BLaER1 (cell line): ENCODE measurements around the gene SH2D1B.

ENCODE experiments used
- H3K27ac ChIP-seq: shearing (Covaris generic); formaldehyde crosslinking; 2 replicates; pipeline ENCODE4 v1.8.1; 2022
- H3K27me3 ChIP-seq: shearing (Covaris generic); formaldehyde crosslinking; 2 replicates; pipeline ENCODE4 v1.8.1; 2022
- H3K36me3 ChIP-seq: shearing (Covaris generic); formaldehyde crosslinking; 2 replicates; pipeline ENCODE4 v1.8.1; 2022
- H3K4me1 ChIP-seq: shearing (Covaris generic); formaldehyde crosslinking; 2 replicates; pipeline ENCODE4 v1.8.1; 2022
- H3K4me2 ChIP-seq: shearing (Covaris generic); formaldehyde crosslinking; 2 replicates; pipeline ENCODE4 v1.8.1; 2022
- H3K4me3 ChIP-seq: shearing (Covaris generic); formaldehyde crosslinking; 2 replicates; pipeline ENCODE4 v1.8.1; 2022
- H3K9ac ChIP-seq: shearing (Covaris generic); formaldehyde crosslinking; 2 replicates; pipeline ENCODE4 v1.8.1; 2022
- H3K9me3 ChIP-seq: shearing (Covaris generic); formaldehyde crosslinking; 2 replicates; pipeline ENCODE4 v1.8.1; 2022
- H4K20me1 ChIP-seq: shearing (Covaris generic); formaldehyde crosslinking; 2 replicates; pipeline ENCODE4 v1.8.1; 2022
- Cebpa-rat ChIP-seq: shearing (Covaris generic); IDR thresholded peaks from 2 replicates; pipeline ENCODE4 v1.8.1; 2022

Gene SH2D1B

DNA sequence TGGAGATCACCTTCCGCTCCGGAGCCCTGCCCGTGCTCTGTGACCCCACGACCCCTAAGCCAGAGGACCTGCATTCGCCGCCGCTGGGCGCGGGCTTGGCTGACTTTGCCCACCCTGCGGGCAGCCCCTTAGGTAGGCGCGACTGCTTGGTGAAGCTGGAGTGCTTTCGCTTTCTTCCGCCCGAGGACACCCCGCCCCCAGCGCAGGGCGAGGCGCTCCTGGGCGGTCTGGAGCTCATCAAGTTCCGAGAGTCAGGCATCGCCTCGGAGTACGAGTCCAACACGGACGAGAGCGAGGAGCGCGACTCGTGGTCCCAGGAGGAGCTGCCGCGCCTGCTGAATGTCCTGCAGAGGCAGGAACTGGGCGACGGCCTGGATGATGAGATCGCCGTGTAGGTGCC lies 44.9 kb downstream of the SH2D1B start:
- Histone ChIP-seq H3K9ac (no peak overlapping the region), H3K36me3 (no peaks in the 10 kb centered on the region), H4K20me1 (no peaks in the 10 kb centered on the region), H3K27me3 (no peaks in the 10 kb centered on the region), H3K27ac (no peak overlapping the region), H3K4me1 (peaks cover 3% of the 10 kb centered on the region), H3K9me3 (no peaks in the 10 kb centered on the region), H3K4me2 (no peak overlapping the region), H3K4me3 (no peak overlapping the region)
- TF ChIP-seq Cebpa-rat = no peak

DNA sequence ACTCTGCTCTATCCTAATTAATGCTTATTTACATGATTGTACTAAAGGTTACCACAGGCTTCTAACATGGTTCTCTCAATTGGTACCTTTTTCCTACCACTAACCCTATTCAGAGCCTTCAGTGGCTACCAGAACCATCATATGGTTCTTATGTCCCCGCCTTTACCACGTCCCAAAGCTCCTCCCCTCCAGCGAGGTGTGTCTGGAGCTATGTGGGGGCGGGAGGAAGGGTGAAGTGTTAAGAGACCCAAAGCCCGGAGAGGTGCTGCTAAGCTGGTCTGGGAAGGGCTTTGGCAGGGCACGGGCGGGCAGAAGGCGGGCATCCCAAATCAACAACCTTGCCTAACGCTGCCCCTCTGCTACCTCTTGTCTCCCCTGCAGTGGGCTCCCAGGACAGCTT lies 45.3 kb downstream of the SH2D1B start:
- Histone ChIP-seq H4K20me1 (no peaks in the 10 kb centered on the region), H3K27ac (no peak overlapping the region), H3K9me3 (no peaks in the 10 kb centered on the region), H3K9ac (no peak overlapping the region), H3K36me3 (no peaks in the 10 kb centered on the region), H3K27me3 (no peaks in the 10 kb centered on the region), H3K4me3 (no peak overlapping the region), H3K4me1 (no peaks in the 10 kb centered on the region), H3K4me2 (no peak overlapping the region)
- no peak for TF ChIP-seq Cebpa-rat

DNA sequence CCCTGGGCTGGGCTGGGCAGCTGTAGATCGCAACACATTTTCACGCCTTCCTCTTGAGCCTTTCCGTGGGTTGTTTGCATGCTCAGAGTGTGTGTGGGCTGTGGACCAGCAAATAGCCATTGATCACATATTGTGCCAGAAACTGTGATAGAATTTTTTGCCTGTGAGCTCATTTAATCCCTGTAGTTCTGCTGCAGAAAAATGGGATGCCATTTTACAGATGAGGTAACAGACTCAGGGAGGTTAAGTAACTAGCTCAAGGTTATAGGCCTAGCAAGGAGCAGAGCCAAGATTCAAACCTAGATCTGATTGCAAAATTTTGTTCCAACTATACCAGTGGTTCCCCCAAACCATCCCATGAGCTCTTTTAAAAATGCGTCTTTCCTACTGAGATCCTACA lies 45.8 kb downstream of the SH2D1B start:
- no peak for TF ChIP-seq Cebpa-rat
- Histone ChIP-seq H3K4me3 (no peak overlapping the region), H4K20me1 (no peaks in the 10 kb centered on the region), H3K9ac (no peak overlapping the region), H3K4me2 (no peak overlapping the region), H3K4me1 (no peaks in the 10 kb centered on the region), H3K27me3 (no peaks in the 10 kb centered on the region), H3K27ac (no peak overlapping the region), H3K36me3 (no peaks in the 10 kb centered on the region), H3K9me3 (no peaks in the 10 kb centered on the region)

DNA sequence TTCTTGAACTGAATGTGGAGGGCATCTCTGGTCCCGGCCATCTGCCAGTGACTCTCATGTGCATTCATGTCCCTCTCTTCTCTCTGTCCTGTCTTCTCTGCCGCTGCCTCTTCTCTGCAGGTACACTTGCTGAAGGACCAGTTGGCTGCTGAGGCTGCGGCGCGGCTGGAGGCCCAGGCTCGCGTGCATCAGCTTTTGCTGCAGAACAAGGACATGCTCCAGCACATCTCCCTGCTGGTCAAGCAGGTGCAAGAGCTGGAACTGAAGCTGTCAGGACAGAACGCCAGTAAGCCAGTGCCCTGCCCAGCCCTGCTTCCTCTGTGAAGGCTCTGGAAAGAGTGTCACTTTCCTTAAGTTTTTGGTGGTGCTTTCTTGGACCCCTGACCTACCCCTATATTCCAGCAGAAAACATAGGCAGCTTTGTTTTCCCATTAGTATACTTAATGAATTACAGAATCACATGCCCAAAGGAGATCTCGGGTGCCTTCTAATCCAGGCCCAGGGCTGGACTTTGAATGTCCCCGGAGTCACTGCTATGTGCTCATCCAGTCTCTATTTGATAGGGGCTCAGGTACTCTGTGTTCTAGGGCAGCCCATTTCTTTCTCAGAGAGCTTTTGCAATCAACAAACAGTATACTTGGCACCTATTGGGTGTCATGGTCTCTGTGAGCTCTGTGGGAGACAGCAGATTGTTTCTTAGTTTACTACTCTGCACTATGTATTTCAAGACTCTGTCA lies 46.5 kb downstream of the SH2D1B start:
- TF ChIP-seq Cebpa-rat = no peak
- no peak overlapping the region for H3K27ac ChIP-seq
- H3K36me3 ChIP-seq = no peaks in the 10 kb centered on the region
- H3K4me2 ChIP-seq = no peak overlapping the region
- no peaks in the 10 kb centered on the region for H3K4me1 ChIP-seq
- no peak overlapping the region for H3K9ac ChIP-seq
- H3K9me3 ChIP-seq = no peaks in the 10 kb centered on the region
- no peak overlapping the region for H3K4me3 ChIP-seq
- H3K27me3 ChIP-seq = no peaks in the 10 kb centered on the region
- no peaks in the 10 kb centered on the region for H4K20me1 ChIP-seq

DNA sequence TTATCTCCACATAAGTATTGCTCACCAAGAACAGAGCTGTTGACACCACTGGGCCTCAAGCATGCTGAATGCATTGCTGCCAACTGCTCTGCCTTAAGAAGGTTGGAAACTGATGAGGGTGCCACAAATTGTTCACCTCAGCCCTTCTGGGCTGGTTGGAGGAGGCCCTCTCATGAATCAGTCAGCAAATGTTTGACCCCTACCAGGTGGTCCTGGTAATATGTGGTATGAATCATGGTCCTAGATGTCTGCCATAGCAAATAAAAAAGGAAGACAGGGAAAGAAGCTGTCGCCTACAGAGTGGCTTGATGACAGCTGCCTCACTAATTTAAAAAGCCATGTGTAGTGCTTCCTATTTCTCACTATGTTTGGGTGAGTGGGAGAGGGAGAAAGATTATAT lies 47.4 kb downstream of the SH2D1B start:
- H3K4me3 ChIP-seq = no peak overlapping the region
- no peaks in the 10 kb centered on the region for H3K9me3 ChIP-seq
- H4K20me1 ChIP-seq = no peaks in the 10 kb centered on the region
- H3K27me3 ChIP-seq = no peaks in the 10 kb centered on the region
- no peaks in the 10 kb centered on the region for H3K4me1 ChIP-seq
- no peak for TF ChIP-seq Cebpa-rat
- H3K4me2 ChIP-seq = no peak overlapping the region
- H3K9ac ChIP-seq = no peak overlapping the region
- H3K36me3 ChIP-seq = no peaks in the 10 kb centered on the region
- no peak overlapping the region for H3K27ac ChIP-seq

DNA sequence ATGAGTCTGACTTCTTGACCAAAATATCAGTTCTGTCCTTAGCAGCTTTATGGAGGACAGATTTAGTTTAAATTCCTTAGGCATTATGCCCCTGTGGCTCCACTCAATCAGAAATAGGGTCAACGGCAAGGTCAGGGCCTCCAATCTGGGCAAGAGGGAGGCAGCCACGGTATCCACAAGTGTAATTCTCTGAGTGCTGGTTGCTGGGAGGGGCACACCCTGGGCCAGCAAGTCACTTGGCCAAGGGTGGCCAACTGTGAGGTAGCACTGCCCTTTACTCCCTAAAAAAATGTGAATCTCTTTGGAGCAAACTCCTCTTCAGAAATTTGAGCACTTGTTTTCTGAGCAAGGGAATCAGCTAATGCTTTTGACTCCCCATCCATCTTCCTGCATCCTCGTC lies 48.1 kb downstream of the SH2D1B start:
- H3K36me3 ChIP-seq = no peaks in the 10 kb centered on the region
- H3K4me3 ChIP-seq = no peak overlapping the region
- no peaks in the 10 kb centered on the region for H3K9me3 ChIP-seq
- H3K27ac ChIP-seq = no peak overlapping the region
- no peaks in the 10 kb centered on the region for H4K20me1 ChIP-seq
- no peaks in the 10 kb centered on the region for H3K27me3 ChIP-seq
- no peaks in the 10 kb centered on the region for H3K4me1 ChIP-seq
- no peak overlapping the region for H3K9ac ChIP-seq
- H3K4me2 ChIP-seq = no peak overlapping the region
- no peak for TF ChIP-seq Cebpa-rat

DNA sequence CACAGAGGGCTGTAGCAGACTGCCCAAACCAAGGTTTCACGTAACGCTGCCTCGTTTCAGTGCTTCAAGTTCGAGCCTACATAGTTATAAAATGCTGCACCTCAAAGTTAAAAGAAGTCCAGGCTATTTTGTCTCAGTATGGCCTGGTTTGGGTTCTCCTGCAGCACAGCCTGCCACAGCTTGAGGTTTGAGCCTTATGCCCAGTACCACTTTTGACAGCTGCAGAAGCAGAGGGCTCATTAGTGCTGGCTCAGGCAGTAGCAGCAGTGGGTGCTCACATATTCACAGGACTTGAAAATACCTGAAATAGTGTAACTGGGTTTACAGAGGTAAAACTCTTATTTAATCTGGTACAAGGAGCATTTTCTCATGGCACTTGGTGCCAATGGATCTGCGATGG lies 50.6 kb downstream of the SH2D1B start:
- Histone ChIP-seq H3K27ac (no peak overlapping the region), H3K4me2 (no peak overlapping the region), H3K9ac (no peak overlapping the region), H3K4me3 (no peak overlapping the region), H3K9me3 (no peaks in the 10 kb centered on the region), H3K4me1 (no peaks in the 10 kb centered on the region), H3K27me3 (no peaks in the 10 kb centered on the region), H4K20me1 (no peaks in the 10 kb centered on the region), H3K36me3 (no peaks in the 10 kb centered on the region)
- no peak for TF ChIP-seq Cebpa-rat

DNA sequence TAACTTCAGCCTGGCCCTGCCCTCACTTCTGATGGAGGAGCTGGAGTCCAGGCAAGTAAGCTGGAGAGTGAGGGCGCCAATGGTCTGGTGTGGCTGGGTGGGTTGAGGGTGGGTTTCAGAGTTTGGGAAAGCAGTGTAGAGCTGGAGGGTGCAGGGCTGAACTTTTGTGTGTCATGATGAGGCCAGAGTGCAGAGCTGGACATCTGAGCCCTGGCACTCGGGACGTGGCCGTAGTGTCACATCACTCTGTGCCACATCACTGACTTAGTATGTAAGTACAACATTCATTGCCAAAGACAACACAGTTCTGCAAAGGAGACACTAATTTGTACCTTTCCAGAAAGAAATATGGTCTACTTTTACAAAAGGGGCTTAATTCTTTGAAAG lies 51.1 kb downstream of the SH2D1B start:
- H4K20me1 ChIP-seq = no peaks in the 10 kb centered on the region
- no peaks in the 10 kb centered on the region for H3K4me1 ChIP-seq
- no peak overlapping the region for H3K9ac ChIP-seq
- H3K4me2 ChIP-seq = no peak overlapping the region
- H3K27ac ChIP-seq = no peak overlapping the region
- no peaks in the 10 kb centered on the region for H3K27me3 ChIP-seq
- H3K36me3 ChIP-seq = no peaks in the 10 kb centered on the region
- TF ChIP-seq Cebpa-rat = no peak
- no peak overlapping the region for H3K4me3 ChIP-seq
- no peaks in the 10 kb centered on the region for H3K9me3 ChIP-seq

DNA sequence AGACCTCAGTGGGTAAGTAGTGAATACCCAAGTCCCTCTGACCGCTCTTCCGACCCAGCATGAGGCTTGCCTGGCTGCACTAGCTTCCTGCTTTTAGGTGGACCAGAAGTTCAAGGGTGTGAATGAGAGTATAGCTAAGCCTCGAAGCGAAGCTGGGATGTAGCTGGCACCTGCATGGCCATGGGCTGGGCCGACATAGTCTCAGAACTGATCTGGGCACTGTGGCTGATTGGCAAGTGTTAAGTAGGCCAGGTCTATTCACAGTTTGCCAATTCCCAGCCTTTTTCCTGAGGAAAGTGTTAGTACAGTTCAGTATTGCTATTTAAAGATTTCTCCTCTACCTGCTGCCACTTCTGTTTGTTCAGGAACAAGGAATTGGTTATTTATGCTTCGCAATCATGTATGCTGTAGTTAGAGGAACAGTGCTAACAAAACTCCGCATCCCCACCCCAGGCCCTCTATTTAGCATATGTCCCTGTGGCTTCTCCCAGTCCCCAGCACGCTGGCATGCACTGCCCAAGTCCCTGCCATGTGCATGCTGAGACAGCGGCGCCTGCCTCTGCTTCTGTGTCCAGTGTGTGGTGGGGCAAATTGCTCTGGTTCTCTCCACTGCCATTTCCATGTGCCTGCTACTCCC lies 51.6 kb downstream of the SH2D1B start:
- TF ChIP-seq Cebpa-rat = no peak
- H3K27me3 ChIP-seq = no peaks in the 10 kb centered on the region
- H3K9ac ChIP-seq = no peak overlapping the region
- no peaks in the 10 kb centered on the region for H3K36me3 ChIP-seq
- no peak overlapping the region for H3K4me3 ChIP-seq
- H3K9me3 ChIP-seq = no peaks in the 10 kb centered on the region
- H3K4me2 ChIP-seq = no peak overlapping the region
- no peaks in the 10 kb centered on the region for H4K20me1 ChIP-seq
- H3K4me1 ChIP-seq = no peaks in the 10 kb centered on the region
- no peak overlapping the region for H3K27ac ChIP-seq

DNA sequence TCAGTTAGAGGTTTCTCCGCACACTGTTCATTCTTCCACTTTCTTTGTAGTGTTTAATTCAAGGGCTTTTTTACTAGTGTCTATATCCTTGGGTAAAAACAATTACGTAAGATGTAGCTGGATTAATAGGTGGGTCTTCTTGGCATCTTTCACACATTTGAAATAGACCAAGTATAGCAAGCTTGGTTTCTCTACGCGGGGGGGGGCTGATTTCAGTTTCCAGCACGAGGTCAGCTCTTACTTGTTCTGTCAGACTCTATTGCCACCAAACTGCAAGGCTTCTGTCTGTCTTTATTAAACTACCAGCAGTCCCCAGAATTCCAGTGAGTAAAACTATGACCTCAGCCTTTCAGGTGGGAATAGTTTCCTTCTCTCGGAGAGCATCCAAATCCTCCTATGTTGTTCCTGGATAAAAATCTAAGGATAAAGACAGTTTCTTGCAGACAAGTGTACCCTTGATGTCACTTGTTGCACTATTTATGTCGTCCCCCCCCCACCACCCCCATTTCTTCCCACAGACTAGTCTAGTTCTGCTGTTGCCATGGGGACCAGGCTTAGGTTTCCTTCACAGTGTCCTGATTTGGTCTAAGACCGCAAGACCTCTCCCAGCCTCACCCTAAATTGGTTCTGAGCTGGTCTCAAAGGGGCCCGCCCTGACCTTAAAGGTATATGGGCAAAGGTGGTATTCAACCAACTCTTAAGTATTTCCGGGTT lies 52.3 kb downstream of the SH2D1B start:
- H3K9ac ChIP-seq = no peak overlapping the region
- H3K27ac ChIP-seq = no peak overlapping the region
- no peaks in the 10 kb centered on the region for H4K20me1 ChIP-seq
- no peaks in the 10 kb centered on the region for H3K9me3 ChIP-seq
- H3K4me1 ChIP-seq = no peaks in the 10 kb centered on the region
- H3K27me3 ChIP-seq = no peaks in the 10 kb centered on the region
- no peak overlapping the region for H3K4me3 ChIP-seq
- no peak overlapping the region for H3K4me2 ChIP-seq
- TF ChIP-seq Cebpa-rat = no peak
- no peaks in the 10 kb centered on the region for H3K36me3 ChIP-seq
